HL-60 (cell line): ENCODE results near the gene POLR2F. TPM values are rescaled to one million over a fixed set of nuclear protein-coding genes. Genes with fewer than 3 reads are reported as not detected.

Experiments
- DNase-seq, 2 experiments: peaks; one replicate each; pipeline ENCODE4 v3.0.0-alpha.2; 2010 to 2020; ENCODE audit warnings: low read depth in 1 of 2, low spot score in 1 of 2
- H3K27ac ChIP-seq: fragments of 250-450 bp; sonication (Bioruptor Pico); replicated peaks from 2 replicates; pipeline ENCODE4 v1.5.1; 2020; ENCODE audit warnings: mild to moderate bottlenecking, moderate library complexity
- H3K27me3 ChIP-seq: fragments of 250-450 bp; sonication (Bioruptor Pico); 2 replicates; pipeline ENCODE4 v1.5.1; 2021; ENCODE audit warnings: mild to moderate bottlenecking, moderate library complexity; ENCODE audit not compliant: insufficient read depth, poor library complexity, severe bottlenecking
- H3K4me3 ChIP-seq: replicated peaks from 2 replicates; pipeline ENCODE4 v1.5.1; 2011; ENCODE audit warnings: mild to moderate bottlenecking, control low read depth, low read length; ENCODE audit not compliant: insufficient read depth
- GABPA ChIP-seq: IDR thresholded peaks from 2 replicates; pipeline ENCODE4 v1.6.1; 2012; ENCODE audit warnings: low read depth
- POLR2AphosphoS5 ChIP-seq: IDR thresholded peaks from 2 replicates; pipeline ENCODE4 v1.6.1; 2012; ENCODE audit warnings: low read depth
- SPI1 ChIP-seq: IDR thresholded peaks from 2 replicates; pipeline ENCODE4 v1.6.1; 2012; ENCODE audit warnings: low read depth, mild to moderate bottlenecking, borderline replicate concordance
- microRNA-seq: library from miRNA; unstranded; fragments of <30 nt; microRNA quantifications from one replicate; pipeline ENCODE4, GENCODE V29; 2018
- TF ChIP-seq, protein P1 (sequence below): IDR thresholded peaks from one replicate; pipeline ENCODE4 v1.5.1; 2011; ENCODE audit warnings: low read length, control low read depth, inconsistent platforms; ENCODE audit not compliant: insufficient read depth
- TF ChIP-seq, protein P2 (sequence below): IDR thresholded peaks from 2 replicates; pipeline ENCODE4 v1.6.1; 2012; ENCODE audit warnings: low read depth; ENCODE audit not compliant: insufficient replicate concordance

POLR2F gene

DNA sequence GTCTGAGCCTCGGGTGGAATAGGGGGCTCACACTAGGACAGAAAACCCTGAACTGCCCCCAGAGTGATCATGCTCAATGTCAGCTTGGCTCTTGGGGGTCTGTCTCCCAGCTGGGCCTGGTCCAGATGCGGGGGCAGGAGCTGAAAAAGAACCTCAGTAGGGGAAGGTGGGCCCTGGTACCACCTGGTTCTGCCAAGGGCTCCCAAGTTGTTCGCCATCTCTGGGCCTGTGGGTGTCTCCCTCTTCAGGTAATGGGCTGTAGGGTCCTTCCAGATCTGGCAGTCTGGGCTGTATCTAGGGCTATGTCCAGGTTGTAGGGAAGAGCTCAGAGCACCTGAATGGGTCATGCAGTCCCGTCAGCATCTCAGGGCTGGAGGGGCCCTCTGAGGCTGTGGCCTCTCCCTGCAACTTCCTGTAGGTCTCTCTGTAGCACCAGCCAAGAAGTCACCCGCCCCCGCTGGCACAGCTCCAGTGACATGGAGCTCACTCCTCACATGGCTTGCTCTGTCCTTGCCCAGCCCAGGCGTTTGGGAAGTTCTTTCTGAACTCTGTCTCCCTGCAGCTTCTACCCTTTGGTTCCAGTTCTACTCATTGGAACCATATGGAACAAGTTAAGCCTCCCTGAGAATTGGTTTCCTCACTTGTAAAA, 63.9 kb downstream of the POLR2F start:
- Histone ChIP-seq H3K4me3 (no peak overlapping the region), H3K27me3 (no peaks in the 10 kb centered on the region), H3K27ac (no peak overlapping the region)
- peak in 1 of 2 experiments; percentile 73 for DNase-seq
- TF ChIP-seq POLR2AphosphoS5, result no peak
- no peak for TF ChIP-seq GABPA
- TF ChIP-seq, protein P1, sequence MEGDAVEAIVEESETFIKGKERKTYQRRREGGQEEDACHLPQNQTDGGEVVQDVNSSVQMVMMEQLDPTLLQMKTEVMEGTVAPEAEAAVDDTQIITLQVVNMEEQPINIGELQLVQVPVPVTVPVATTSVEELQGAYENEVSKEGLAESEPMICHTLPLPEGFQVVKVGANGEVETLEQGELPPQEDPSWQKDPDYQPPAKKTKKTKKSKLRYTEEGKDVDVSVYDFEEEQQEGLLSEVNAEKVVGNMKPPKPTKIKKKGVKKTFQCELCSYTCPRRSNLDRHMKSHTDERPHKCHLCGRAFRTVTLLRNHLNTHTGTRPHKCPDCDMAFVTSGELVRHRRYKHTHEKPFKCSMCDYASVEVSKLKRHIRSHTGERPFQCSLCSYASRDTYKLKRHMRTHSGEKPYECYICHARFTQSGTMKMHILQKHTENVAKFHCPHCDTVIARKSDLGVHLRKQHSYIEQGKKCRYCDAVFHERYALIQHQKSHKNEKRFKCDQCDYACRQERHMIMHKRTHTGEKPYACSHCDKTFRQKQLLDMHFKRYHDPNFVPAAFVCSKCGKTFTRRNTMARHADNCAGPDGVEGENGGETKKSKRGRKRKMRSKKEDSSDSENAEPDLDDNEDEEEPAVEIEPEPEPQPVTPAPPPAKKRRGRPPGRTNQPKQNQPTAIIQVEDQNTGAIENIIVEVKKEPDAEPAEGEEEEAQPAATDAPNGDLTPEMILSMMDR, result no peak
- TF ChIP-seq, protein P2, sequence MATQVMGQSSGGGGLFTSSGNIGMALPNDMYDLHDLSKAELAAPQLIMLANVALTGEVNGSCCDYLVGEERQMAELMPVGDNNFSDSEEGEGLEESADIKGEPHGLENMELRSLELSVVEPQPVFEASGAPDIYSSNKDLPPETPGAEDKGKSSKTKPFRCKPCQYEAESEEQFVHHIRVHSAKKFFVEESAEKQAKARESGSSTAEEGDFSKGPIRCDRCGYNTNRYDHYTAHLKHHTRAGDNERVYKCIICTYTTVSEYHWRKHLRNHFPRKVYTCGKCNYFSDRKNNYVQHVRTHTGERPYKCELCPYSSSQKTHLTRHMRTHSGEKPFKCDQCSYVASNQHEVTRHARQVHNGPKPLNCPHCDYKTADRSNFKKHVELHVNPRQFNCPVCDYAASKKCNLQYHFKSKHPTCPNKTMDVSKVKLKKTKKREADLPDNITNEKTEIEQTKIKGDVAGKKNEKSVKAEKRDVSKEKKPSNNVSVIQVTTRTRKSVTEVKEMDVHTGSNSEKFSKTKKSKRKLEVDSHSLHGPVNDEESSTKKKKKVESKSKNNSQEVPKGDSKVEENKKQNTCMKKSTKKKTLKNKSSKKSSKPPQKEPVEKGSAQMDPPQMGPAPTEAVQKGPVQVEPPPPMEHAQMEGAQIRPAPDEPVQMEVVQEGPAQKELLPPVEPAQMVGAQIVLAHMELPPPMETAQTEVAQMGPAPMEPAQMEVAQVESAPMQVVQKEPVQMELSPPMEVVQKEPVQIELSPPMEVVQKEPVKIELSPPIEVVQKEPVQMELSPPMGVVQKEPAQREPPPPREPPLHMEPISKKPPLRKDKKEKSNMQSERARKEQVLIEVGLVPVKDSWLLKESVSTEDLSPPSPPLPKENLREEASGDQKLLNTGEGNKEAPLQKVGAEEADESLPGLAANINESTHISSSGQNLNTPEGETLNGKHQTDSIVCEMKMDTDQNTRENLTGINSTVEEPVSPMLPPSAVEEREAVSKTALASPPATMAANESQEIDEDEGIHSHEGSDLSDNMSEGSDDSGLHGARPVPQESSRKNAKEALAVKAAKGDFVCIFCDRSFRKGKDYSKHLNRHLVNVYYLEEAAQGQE, result no peak
- TF ChIP-seq SPI1, result no peak

DNA sequence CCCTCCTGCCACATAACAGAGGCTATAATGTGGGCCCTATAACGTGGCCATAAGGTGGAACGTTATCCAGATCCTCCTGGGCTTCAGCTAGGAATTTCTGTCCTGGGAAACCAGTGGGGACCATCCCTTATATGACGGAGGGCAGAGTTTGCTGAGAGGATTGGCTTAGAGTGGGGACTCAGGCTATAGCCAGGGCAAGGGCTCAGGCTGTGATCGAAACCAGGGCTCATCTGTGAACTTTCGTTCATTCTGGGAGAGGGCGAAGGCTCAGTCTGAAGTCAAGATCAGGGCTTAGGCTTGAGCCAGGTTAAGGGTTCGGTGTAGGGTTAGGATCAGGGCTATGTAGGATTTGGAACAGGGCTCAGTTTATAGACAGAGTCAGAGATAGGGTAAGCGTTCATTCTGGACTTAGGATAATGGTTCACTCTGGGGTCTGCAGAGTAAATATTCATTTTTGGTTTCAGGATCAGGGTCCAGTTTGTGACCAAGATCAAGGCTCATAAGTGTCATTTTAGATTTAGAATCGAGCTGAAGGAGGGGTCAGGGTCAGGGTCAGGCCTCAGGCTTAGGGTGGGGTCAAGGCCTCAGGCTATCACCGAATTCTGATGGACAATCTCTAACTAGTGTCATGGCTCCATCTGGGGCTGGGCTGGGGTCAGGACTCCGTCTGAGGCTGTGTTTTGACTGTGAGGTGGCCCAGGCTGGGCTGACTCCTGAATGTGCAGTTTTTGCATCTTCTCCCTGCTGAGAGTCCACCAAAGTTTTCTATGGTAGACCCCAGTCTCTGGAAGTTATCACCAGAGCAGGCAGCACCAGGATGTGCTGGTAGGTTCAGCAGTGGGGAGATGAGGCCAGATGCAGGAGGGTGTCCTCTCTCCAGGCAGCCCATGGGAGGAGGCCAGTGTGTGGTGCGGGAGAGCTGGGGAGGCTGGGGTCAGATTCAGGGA, 64.7 kb downstream of the POLR2F start:
- DNase-seq, result no peak
- Histone ChIP-seq H3K27ac (no peak overlapping the region), H3K27me3 (no peaks in the 10 kb centered on the region), H3K4me3 (no peak overlapping the region)
- no peak for TF ChIP-seq POLR2AphosphoS5
- TF ChIP-seq, protein P1, result no peak
- no peak for TF ChIP-seq SPI1
- TF ChIP-seq GABPA, result no peak
- TF ChIP-seq, protein P2, result no peak

Small RNA genes lying within 50 kb of the gene (microRNA-seq; reads per million reads assigned to microRNA genes)
- gene MIR4534 (not detected), gene MIR6820 (2.1 reads per million)
